ENCODE measurements around the gene ZNF184.
"Not testable (repeated sequence)": the region's sequence is repeated elsewhere in the genome, so short reads cannot be mapped to it uniquely, and the experiment has no call there.

Gene ZNF184

DNA sequence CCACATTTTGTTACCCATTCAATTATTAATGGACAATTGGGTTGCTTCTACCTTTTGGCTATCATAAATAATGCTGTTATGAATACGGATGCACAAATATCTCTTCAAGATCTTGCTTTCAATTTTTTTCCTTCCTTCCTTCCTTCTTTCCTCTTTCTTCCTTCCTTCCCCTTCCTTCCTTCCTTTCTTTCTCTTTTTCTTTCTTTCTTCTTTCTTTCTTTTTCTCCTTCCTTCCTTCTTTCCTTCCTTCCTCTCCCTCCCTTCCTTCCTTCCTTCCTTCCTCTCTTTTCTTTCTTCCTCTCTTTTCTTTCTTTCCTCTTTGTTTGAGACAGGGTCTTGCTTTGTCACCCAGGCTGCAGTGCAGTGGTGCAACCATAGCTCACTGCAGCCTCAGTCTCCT is 39.2 kb downstream of the ZNF184 start:
- no peak for DNase-seq
- no peaks in the 10 kb centered on the region for H3K36me3 ChIP-seq
- no peak overlapping the region for H3K27ac ChIP-seq
- H3K4me3 ChIP-seq, result no peak overlapping the region
- TF ChIP-seq, protein P1, sequence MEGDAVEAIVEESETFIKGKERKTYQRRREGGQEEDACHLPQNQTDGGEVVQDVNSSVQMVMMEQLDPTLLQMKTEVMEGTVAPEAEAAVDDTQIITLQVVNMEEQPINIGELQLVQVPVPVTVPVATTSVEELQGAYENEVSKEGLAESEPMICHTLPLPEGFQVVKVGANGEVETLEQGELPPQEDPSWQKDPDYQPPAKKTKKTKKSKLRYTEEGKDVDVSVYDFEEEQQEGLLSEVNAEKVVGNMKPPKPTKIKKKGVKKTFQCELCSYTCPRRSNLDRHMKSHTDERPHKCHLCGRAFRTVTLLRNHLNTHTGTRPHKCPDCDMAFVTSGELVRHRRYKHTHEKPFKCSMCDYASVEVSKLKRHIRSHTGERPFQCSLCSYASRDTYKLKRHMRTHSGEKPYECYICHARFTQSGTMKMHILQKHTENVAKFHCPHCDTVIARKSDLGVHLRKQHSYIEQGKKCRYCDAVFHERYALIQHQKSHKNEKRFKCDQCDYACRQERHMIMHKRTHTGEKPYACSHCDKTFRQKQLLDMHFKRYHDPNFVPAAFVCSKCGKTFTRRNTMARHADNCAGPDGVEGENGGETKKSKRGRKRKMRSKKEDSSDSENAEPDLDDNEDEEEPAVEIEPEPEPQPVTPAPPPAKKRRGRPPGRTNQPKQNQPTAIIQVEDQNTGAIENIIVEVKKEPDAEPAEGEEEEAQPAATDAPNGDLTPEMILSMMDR (IDR thresholded peaks at IDR 0.05), result no peak
- no peaks in the 10 kb centered on the region for H3K27me3 ChIP-seq
- peaks cover 0 to 26% (median 3%) of the 10 kb centered on the region in 3 donors for H3K9me3 ChIP-seq
- no peaks in the 10 kb centered on the region for H3K4me1 ChIP-seq
- intact Hi-C loops (cut with DNase I; ENCODE audit: low total_unique reads), result no loop called here

DNA sequence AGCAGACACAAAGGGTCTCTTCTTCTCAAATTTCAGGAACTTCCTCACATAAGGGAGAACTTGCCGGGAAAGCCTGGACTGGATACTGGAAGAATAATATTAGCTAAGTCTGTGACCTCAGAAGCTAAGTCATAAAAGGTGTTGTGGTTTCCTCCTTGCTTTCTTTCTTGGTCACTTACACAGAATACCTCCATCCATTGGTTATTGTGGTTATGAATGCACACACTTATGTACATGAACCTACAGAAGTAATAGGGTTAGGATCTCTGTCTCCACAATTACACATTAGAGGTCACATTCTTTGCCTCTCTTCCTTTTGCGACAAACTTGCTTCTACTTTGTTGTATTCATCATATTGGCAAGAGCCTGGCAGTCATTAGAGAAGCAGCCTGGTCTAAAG is 43.9 kb downstream of the ZNF184 start:
- H3K27ac ChIP-seq, result no peak overlapping the region
- H3K4me1 ChIP-seq, result no peaks in the 10 kb centered on the region
- H3K4me3 ChIP-seq, result no peak overlapping the region
- TF ChIP-seq, protein P1 (IDR thresholded peaks at IDR 0.05), result no peak
- DNase-seq, result no peak
- peaks cover 0 to 7% (median 3%) of the 10 kb centered on the region in 3 donors for H3K9me3 ChIP-seq
- H3K36me3 ChIP-seq, result no peaks in the 10 kb centered on the region
- no peaks in the 10 kb centered on the region for H3K27me3 ChIP-seq
- intact Hi-C loops (cut with DNase I; ENCODE audit: low total_unique reads), result no loop called here

DNA sequence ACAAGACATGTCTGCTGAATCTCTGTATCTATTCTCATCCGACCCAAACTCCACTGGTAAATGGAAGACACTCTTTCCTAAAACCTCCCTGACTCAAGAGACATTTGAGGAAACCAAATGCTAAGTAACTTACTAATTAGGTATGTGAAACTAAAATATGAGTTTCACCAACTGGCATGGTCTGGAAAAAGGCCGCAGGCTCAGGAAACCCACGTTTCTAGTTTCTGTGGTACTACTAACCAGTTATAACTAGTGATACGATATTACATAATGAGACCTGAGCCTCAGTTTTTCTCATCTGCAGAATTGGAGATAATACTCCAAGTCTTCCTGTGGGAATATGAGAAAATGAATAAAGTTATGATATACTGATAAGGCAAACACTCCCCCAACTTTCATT is 44.4 kb downstream of the ZNF184 start:
- no peaks in the 10 kb centered on the region for H3K36me3 ChIP-seq
- no peaks in the 10 kb centered on the region for H3K4me1 ChIP-seq
- TF ChIP-seq, protein P1 (IDR thresholded peaks at IDR 0.05), result no peak
- no peaks in the 10 kb centered on the region for H3K27me3 ChIP-seq
- intact Hi-C loops (cut with DNase I; ENCODE audit: low total_unique reads), result no loop called here
- DNase-seq, result no peak
- no peak overlapping the region for H3K27ac ChIP-seq
- peaks cover 0 to 4% (median 3%) of the 10 kb centered on the region in 3 donors for H3K9me3 ChIP-seq
- no peak overlapping the region for H3K4me3 ChIP-seq

DNA sequence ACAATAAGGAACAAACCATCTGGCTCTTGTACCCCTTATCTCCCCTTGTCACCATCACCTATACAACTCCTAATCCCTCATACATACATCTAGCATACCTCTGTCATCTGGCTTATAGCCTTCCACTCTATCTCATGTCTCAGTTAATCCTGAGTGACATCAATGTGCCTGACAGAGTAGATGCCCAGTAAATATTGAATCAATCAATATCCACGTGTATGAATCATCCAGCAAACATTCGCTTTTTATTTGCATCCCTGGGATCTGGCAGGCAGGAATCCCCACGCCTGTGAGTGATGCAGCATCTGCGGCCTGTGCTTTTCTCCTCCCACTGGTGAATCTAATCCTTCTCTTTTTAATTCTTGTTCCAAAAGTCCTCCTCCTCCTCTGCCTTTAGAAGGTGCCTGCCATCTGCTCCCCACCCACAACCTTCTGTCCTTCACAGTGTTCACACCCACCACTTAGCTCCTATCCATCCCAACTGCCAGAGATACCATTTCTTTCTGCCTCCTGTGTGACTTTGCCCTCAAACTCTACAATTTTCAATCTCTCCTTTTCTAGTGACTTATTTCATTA is 46.8 kb downstream of the ZNF184 start:
- Histone ChIP-seq H3K4me3 (no peak overlapping the region), H3K27ac (no peak overlapping the region), H3K36me3 (no peaks in the 10 kb centered on the region), H3K4me1 (no peaks in the 10 kb centered on the region), H3K9me3 (peaks cover 0 to 10% (median 0%) of the 10 kb centered on the region in 3 donors), H3K27me3 (no peaks in the 10 kb centered on the region)
- intact Hi-C loops (cut with DNase I; ENCODE audit: low total_unique reads), result no loop called here
- no peak for DNase-seq
- TF ChIP-seq, protein P1 (IDR thresholded peaks at IDR 0.05), result no peak

DNA sequence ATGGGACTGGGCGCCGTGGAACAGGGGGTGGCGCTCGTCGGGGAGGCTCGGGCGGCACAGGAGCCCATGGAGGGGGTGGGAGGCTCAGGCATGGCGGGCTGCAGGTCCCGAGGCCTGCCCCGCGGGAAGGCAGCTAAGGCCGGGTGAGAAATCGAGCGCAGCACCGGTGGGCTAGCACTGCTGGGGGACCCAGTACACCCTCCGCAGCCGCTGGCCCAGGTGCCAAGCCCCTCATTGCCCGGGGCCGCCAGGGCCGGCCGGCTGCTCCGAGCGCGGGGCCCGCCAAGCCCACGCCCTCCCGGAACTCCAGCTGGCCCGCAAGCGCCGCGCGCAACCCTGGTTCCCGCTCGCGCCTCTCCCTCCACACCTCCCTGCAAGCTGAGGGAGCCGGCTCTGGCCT is 48.1 kb downstream of the ZNF184 start:
- H3K9me3 ChIP-seq; intact Hi-C loops (cut with DNase I; ENCODE audit: low total_unique reads); H3K4me1 ChIP-seq; H3K36me3 ChIP-seq; DNase-seq; H3K27ac ChIP-seq; H3K27me3 ChIP-seq; H3K4me3 ChIP-seq: not testable (repeated sequence)

DNA sequence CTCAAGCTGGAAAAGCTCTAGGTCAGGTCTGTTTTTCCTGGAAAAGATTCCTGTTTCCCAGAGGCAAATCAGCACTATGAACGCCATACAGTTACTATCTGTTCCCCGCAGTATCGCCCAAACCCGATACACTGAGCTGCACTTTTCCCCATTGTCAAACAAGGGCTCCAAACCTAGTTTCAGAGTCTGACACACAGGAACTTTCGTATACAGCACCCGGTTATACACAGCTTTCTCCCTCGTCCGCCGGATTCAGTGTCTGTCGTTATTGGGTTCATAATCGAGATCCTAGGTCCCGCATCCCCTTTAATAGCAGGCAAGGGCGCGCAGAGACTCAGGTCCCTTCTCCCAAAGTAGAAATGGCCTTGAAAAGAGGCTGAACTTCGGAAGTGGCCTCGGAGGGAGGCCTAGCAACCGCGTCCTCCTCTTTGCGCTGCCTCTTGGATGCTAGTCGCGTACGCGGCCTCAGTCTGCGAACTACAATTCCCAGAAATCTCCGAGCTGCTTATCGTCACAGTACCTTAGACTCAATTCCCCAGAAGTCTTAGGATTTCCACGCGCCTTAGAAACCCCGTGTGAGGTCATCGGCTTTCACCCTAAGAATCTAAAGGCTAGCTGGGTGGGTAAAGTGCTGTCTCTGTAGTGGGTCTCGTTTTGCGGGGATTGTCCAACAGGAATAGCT is 50.1 kb downstream of the ZNF184 start:
- intact Hi-C loops (cut with DNase I; ENCODE audit: low total_unique reads), result no loop called here
- no peaks in the 10 kb centered on the region for H3K4me1 ChIP-seq
- peaks cover 0 to 7% (median 0%) of the 10 kb centered on the region in 3 donors for H3K9me3 ChIP-seq
- TF ChIP-seq, protein P1 (IDR thresholded peaks at IDR 0.05), result no peak
- no peaks in the 10 kb centered on the region for H3K27me3 ChIP-seq
- H3K27ac ChIP-seq, result no peak overlapping the region
- no peaks in the 10 kb centered on the region for H3K36me3 ChIP-seq
- no peak overlapping the region for H3K4me3 ChIP-seq
- no peak for DNase-seq

Data from tibial artery (tissue), 4 donors.